Type B pancreatic cell (in vitro differentiated cells): Measurements from ENCODE around the gene CSF3. TPM values are rescaled to one million over a fixed set of nuclear protein-coding genes. Genes with fewer than 3 reads are reported as not detected.
A peak's percentile ranks its signal among the peaks of the same experiment; 100 is the strongest.

Experiments used
- DNase-seq: peaks from one replicate; pipeline ENCODE4 v3.0.0; 2021; ENCODE audit warnings: mixed read lengths; ENCODE audit not compliant: unreplicated experiment; ENCODE audit errors: extremely low spot score
- H3K27ac Mint-ChIP-seq: 2 replicates; pipeline ENCODE4 v1.8.0; 2021; ENCODE audit warnings: mild to moderate bottlenecking, mixed read lengths
- H3K27me3 Mint-ChIP-seq: 2 replicates; pipeline ENCODE4 v1.8.0; 2021; ENCODE audit warnings: mixed read lengths
- H3K36me3 Mint-ChIP-seq: 2 replicates; pipeline ENCODE4 v1.8.0; 2021; ENCODE audit warnings: mixed read lengths
- H3K4me1 Mint-ChIP-seq: one replicate; pipeline ENCODE4 v1.8.0; 2021; ENCODE audit warnings: mixed read lengths; ENCODE audit not compliant: unreplicated experiment
- H3K4me3 Mint-ChIP-seq: 2 replicates; pipeline ENCODE4 v1.8.0; 2021; ENCODE audit warnings: mild to moderate bottlenecking, mixed read lengths
- H3K9me3 Mint-ChIP-seq: 2 replicates; pipeline ENCODE4 v1.8.0; 2021; ENCODE audit warnings: mixed read lengths
- total RNA-seq: library from RNA; stranded (reverse); gene quantifications from 2 replicates; pipeline ENCODE4 v1.2.1, GENCODE V29; 2021; ENCODE audit warnings: low replicate concordance
- TF ChIP-seq, protein P1 (sequence below): fragments of 200-600 bp; sonication (generic); conservative IDR thresholded peaks from 2 replicates; pipeline ENCODE4 v1.5.0; 2021; ENCODE audit warnings: antibody characterized with exemption, mild to moderate bottlenecking

Gene CSF3
- total RNA-seq, 1 donor from 2014 or later: not detected

- H3K4me1 Mint-ChIP-seq: peaks cover 8% of the 10 kb centered on the region
- peaks cover 15% of the 10 kb centered on the region for H3K27me3 Mint-ChIP-seq
- H3K27ac Mint-ChIP-seq: no peak overlapping the region
- TF ChIP-seq, protein P1, sequence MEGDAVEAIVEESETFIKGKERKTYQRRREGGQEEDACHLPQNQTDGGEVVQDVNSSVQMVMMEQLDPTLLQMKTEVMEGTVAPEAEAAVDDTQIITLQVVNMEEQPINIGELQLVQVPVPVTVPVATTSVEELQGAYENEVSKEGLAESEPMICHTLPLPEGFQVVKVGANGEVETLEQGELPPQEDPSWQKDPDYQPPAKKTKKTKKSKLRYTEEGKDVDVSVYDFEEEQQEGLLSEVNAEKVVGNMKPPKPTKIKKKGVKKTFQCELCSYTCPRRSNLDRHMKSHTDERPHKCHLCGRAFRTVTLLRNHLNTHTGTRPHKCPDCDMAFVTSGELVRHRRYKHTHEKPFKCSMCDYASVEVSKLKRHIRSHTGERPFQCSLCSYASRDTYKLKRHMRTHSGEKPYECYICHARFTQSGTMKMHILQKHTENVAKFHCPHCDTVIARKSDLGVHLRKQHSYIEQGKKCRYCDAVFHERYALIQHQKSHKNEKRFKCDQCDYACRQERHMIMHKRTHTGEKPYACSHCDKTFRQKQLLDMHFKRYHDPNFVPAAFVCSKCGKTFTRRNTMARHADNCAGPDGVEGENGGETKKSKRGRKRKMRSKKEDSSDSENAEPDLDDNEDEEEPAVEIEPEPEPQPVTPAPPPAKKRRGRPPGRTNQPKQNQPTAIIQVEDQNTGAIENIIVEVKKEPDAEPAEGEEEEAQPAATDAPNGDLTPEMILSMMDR: no peak
- H3K4me3 Mint-ChIP-seq: no peak overlapping the region
- peaks cover 4% of the 10 kb centered on the region for H3K36me3 Mint-ChIP-seq
- no peak for DNase-seq
- H3K9me3 Mint-ChIP-seq: no peaks in the 10 kb centered on the region
Measured at GRCh38 chr17:40058186-40058784, 43.0 kb downstream of the CSF3 start.

DNA sequence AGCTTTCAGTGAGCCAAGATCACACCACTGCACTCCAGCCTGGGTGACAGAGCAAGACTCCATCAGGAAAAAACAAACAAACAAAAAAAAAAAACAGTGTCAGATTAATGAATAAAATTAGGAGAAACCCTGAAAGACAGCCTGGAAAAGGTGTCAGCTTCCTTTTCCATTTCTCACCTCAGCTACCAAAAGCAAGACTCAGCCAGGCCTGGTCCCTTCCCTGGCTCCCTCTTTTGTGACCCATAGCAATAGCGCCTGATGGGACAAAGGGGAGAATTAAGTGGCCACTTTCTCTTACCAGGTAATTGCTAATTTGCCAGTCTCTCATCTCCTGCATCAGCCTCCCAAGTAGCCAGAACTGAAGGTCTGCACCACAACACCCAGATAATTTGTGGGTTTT is 43.6 kb downstream of the CSF3 start:
- TF ChIP-seq, protein P1: no peak
- H3K27ac Mint-ChIP-seq: no peak overlapping the region
- H3K9me3 Mint-ChIP-seq: no peaks in the 10 kb centered on the region
- H3K4me3 Mint-ChIP-seq: no peak overlapping the region
- DNase-seq: no peak
- peaks cover 15% of the 10 kb centered on the region for H3K27me3 Mint-ChIP-seq
- H3K4me1 Mint-ChIP-seq: peaks cover 13% of the 10 kb centered on the region
- H3K36me3 Mint-ChIP-seq: peaks cover 4% of the 10 kb centered on the region

DNA sequence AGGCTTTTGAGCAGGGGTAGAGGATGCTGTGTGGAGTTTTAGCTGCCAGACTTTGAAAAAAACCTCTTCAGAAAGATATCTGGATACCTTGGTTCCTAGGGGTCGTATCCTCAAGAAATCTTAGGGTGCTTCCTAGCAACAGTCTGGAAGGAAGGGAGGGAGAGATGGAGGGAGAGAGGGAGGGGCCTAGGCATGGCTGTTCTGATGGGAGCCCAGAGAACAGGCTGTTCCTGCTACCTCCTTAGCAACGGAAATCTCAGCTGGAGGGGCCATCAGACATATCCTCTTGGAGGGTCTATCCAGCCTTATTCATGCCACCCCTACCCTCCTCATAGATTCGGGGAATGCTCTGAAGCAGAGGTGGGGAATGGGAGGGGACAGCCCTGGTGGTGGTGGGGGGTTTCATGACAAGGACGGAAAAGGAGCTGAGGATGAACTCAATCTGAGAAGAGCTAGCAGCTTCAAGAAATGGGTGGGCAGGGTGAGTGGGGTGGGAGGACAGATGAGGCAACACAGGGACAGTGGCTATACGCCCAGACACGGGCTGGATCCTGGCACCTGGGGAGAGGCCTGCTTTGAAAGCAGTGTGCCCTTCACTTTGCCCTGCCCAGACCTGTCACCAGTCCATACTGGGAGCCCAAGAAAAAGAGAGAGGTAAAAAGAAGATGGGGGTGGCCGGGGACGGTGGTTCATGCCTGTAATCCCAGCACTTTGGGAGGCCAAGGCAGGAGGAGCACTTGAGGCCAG is 44.7 kb downstream of the CSF3 start:
- no peak for DNase-seq
- Mint-ChIP-seq H3K27me3 (peaks cover 15% of the 10 kb centered on the region), H3K27ac (peak overlapping the region; percentile 50), H3K9me3 (no peaks in the 10 kb centered on the region), H3K36me3 (no peaks in the 10 kb centered on the region), H3K4me1 (peaks cover 19% of the 10 kb centered on the region), H3K4me3 (peak overlapping the region; percentile 43)
- TF ChIP-seq, protein P1: no peak

DNA sequence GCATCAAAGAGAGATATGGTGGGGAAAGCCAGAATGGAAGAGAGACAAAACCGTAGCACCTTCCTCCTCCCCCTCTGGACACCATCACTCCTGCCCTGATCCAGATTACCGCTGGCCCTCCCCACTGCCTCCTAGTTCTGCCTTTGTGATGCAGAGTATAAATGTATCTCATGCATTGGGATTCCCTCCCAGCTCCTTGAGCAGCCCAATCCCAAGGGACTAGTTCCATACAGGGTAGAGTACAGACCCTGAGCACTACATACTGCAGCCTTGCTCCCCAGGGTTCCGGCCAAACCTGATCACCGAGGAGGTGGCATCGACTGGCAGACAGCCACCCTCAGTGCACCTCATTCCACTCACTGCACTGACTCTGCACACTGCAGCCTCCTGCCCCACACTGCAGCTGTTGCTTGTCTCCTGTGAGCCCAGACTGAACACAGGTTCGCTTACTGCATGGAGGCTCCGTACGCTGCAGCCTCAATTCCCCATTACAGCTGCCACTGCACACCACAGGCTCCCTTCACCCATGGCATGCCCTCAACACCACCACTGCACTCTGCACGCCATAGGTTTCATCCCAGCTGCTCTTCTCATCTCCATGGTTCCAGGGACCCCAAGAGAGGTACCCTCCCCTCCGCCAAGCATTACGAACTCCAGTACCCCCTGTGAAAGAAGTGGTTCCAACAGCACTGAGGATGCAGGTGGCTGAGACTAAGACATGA is 45.8 kb downstream of the CSF3 start:
- DNase-seq: no peak
- Mint-ChIP-seq H3K27me3 (peaks cover 15% of the 10 kb centered on the region), H3K4me3 (peak overlapping the region; percentile 84), H3K36me3 (no peaks in the 10 kb centered on the region), H3K4me1 (peaks cover 27% of the 10 kb centered on the region), H3K9me3 (no peaks in the 10 kb centered on the region), H3K27ac (peak overlapping the region; percentile 40)
- TF ChIP-seq, protein P1: no peak

GRCh38 chr17:40061609-40062038 is 46.4 kb downstream of the CSF3 start:
- peaks cover 15% of the 10 kb centered on the region for H3K27me3 Mint-ChIP-seq
- no peak for DNase-seq
- H3K9me3 Mint-ChIP-seq: no peaks in the 10 kb centered on the region
- TF ChIP-seq, protein P1: no peak
- peak overlapping the region; percentile 85 for H3K27ac Mint-ChIP-seq
- peaks cover 30% of the 10 kb centered on the region for H3K4me1 Mint-ChIP-seq
- H3K36me3 Mint-ChIP-seq: no peaks in the 10 kb centered on the region
- H3K4me3 Mint-ChIP-seq: peak overlapping the region; percentile 84
